ENCODE measurements around the gene LCOR.

LCOR gene

GRCh38 chr10:97007417-97007816 lies 175.3 kb downstream of the LCOR start:
- DNase-seq, result no peak

DNA sequence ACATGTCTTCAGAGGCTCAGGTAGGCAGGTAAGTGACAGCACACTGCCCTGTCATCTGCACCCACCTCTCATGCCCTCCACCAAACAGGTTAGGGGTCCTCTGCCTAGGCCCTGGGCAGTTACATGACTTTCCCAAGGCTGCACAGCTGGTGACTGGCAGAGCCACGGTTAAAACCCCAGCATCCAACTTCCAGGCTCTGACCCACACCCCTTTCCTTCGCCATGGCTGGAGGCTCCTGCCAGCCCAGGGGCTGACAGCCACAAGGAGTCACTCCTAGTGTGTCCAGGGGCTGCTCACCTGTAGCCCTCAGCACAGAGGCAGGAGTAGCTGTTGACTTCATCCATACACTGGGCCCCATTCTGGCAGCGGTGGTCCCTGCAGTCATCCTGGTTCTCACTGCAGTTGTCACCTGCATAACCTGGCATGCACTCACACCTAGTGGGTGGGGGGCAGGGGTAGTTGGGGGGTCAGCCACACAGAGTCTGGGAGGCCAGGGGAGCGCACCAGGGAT lies 178.7 kb downstream of the LCOR start:
- no peak for DNase-seq

DNA sequence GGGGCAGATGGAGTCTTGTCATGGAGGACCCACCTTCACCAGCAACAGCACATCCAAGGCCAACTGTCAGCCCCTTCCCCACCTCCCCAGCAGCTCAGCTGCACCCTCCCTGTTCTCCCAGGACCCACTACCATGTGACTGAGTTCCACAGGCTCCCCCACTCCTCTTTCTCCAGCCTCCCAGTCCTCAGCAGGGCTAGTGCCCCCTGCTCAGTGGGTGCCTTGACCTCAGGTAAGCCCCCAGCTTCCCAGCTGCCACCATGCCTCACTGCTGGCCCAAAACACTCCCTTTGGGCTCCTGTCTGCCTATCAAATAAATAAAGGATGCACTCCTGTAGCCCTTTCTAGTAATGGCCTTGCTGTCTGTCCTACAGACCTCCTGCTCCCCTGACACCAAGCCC lies 179.3 kb downstream of the LCOR start:
- no peak for DNase-seq

DNA sequence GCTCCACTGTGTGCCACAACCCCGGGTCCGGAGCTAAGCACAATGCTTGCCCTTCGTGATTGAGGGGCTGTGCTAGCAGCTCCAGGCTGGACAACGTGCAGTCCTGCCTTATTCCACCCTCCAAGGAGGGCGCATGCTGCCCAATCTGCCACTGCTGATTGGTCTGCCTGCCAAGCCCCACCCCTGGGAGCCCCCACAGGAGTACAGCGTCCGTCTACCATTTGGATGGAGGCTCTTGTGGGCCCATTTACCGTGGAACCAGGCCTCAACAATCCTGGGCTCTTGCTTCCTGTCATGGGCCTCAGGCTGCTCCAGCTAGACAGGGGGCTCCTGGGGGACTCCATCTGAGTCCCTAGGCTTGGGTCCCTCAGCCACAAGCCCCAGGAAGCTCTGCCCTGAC lies 180.4 kb downstream of the LCOR start:
- no peak for DNase-seq

GRCh38 chr10:97013568-97013967 lies 181.5 kb downstream of the LCOR start:
- no peak for DNase-seq

- no peak for DNase-seq
These were observed 181.9 kb downstream of the LCOR start for GRCh38 chr10:97013983-97014382.

DNA sequence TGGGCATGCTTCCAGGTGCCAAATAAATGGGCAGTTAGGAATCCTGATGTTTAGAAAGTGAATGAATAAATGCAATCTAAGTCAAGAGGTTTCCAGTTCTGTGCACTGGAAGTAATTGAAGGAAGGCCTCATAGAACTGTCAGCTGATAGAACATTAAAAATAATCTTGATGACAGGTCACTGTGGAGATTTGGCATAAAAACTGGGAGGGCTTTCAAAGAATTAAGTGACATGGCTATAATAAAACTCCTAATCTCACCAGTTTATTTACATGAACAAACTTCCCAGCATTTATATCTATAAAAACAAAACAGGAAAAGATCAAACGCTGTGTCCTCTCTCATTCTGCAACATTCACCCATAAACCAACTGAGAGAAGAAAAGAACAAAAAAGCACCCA lies 183.1 kb downstream of the LCOR start:
- no peak for DNase-seq

DNA sequence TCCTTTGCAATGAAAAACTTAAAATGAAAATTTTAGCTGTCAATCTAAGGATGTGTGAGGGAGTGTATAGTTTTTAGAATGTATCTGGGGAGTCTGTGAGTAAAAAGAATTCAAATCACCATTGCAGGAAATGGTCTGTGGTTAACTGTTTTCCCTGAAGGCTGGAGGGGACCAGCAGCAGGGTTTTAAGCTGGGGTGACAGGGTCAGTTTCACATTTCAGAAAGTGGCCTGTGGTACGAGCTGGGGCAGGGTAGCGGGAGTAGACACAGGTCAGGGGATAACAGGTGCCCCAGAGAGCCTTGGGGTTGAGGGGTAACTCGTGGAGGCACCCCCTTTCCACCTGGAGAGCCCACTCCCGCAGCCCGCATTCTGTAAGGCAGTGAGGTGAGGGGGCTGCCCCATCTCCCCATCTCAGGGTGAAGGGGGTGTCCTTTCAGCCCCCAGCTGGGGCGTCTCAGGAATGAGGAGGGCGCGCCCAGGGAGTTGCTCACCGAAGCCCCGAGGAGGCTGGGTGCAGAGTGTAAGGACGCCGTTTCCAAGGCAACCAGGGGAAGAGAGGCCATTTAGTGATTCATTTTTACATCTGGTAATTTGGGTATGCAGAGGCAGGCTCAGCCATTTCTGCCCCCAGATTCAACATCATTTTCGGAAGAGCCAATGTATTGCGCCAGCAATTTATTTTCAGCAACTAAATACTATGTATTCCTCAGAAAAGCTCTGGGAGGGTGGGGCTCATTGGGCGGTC lies 184.8 kb downstream of the LCOR start:
- DNase-seq, result peak in 4 of 56 donors; percentile 12 to 77 (median 33)

GRCh38 chr10:97017474-97017903 lies 185.4 kb downstream of the LCOR start:
- DNase-seq, result peak in 1 of 56 donors; percentile 29

DNA sequence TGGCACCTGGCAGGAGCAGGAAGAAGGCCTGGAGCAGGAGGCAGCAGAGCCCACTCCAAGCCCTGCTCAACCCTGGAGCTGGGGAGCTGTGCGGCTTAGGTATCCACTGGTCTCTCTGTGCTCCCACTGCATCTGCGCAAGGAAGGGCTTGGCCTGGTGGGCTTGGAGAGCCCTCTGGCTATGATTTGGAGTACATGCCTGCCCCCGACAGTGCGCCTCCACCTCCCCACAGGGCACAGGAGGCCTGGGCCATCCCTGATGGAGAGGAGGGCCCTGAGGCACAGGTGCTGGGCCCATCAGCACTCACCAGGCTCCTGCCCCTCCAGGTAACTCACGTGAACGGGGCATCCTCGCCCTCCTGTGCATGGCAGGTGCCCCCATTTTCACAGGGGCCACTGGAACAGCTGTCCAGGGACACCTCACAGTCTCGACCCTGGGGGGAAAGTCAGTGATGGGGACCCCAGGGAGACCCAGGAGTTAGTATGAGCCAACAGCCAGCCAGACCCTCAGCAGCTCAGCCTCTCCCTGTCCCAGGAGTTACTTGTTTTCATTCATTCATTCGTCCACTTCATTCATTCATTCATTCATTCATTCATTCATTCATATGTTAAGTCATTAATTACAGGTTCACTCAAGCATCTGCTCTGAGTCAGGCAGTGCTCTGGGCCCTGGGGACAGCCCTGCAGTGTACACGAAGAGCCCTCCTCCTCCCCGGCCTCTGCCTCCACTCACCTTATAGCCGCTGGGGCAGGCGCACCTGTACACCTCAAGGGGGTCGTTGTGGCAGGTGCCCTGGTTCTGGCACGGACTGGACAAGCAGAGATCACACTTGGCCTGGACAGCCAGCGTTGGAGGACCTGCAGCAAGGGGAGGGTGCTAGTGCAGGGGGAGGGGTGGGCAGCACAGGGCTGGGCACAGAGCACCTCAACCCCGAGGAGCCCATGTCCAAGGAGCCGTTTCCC lies 186.4 kb downstream of the LCOR start:
- no peak for DNase-seq

DNA sequence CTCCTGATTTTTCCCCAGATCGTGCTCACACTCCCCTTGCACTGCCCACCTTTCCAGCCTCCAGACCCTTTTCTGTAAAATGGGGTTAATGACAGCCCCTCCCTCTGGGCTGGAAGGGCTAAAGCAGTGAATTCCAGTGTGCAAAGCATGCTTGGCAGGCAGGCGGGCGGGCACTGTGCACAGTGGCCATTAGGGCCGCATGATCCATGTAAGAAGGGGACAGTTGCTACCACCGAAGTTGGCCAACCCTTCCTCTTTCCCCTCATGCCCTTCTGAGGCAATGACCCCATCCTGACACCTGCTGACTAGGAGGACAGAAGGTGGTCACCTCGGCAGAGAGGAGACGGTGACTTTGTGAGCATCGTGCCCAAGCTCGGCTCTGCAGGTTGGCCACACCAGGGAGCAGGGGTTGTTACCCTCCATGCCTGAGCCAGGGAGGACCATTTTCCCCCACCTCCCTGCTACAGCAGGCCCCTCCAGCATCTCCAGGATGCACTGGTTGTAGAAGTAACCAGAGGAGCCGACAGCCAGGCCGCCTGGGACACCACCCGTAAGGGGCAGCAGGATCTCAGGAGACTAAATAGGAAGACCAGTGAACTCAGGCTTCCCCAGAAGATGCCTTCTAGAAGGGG lies 187.2 kb downstream of the LCOR start:
- DNase-seq, result no peak

DNA sequence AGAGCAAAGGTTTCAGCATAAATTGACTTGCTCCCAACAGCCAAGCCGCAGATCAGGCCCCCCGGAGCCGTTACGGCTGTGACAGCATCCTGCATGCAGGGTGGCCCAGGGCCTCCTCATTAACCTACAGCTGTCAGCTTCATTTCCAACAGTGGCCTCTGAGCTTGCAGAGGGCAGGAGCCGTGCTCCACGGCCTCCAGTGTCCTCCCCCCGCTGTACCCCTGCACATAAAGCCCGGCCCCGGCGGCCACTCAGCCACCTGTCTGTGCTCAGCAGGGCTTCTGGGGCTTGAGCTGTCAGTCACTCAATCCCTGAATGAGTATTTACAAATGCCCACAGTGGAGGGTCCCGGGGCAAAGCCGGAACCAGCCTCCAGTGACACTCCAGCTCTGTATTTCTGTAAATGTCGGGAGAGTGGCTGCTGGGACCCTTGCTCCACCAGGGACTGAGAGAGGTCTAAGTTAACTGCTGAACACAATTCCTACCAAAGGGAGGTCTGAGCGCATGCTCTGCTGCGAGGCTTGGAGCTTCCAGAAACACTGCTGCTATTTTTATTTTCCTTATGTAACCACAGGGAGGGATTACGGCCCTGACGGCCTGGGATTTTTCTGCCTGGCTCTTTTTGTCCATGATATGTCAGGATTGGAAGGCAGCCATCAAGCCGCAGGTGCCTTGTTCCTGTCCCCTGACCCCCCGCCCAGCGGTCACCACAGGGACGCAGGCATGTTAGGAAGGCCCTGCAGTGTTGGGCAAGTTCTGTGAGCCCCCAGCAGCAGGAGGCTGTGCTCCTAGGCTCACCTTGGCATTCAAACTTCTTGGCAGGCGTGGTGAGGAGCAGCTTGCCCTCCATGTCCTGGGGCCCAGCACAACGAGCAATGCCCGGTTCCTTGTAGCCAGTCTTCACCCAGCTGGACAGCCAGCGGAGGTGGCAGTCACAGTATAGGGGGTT lies 188.6 kb downstream of the LCOR start:
- peak in 23 of 56 donors; percentile 11 to 64 (median 34) for DNase-seq

GRCh38 chr10:97022616-97023015 lies 190.5 kb downstream of the LCOR start:
- DNase-seq, result no peak

GRCh38 chr10:97023401-97024167 lies 191.5 kb downstream of the LCOR start:
- DNase-seq, result no peak

DNA sequence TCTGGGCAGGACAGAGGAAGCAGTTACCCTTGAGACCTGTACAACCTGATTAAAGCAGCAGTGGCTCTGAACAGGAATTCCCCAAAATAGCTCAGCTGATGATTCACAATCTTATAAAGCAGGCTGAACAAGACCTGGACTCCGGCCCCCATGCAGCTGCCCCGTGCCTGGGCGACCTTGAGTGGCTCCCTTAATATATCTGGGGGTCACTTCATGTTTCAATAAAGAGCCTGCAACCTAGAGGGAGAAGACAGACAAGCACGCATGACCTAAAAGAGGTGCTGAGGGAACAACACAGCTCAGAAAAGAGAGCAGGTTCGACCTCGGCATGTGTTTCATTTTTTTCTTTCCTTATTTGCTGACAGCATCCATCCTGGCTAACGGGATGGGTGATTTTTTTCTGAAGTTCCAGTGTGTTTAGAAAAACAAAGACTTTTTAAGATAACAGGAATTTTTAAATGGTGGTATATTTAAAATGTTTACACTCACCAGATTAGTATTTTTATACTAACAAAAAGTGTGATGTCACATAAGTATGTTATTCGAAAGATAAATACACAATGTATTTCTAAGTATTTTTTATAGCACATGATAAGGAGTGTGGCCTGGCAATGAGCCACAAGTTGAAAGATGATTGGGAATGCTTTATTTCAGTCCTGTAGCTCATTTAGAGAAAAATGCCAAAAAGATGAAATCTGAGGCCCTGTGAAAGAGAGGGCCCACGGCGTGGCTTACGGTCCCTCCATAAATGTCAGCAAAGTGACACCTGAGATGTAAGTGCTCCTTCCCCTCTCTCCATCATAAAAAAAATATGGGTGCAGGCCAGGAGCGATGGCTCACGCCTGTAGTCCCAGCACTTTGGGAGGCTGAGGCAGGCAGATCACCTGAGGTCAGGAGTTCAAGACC lies 192.3 kb downstream of the LCOR start:
- DNase-seq, result no peak

DNA sequence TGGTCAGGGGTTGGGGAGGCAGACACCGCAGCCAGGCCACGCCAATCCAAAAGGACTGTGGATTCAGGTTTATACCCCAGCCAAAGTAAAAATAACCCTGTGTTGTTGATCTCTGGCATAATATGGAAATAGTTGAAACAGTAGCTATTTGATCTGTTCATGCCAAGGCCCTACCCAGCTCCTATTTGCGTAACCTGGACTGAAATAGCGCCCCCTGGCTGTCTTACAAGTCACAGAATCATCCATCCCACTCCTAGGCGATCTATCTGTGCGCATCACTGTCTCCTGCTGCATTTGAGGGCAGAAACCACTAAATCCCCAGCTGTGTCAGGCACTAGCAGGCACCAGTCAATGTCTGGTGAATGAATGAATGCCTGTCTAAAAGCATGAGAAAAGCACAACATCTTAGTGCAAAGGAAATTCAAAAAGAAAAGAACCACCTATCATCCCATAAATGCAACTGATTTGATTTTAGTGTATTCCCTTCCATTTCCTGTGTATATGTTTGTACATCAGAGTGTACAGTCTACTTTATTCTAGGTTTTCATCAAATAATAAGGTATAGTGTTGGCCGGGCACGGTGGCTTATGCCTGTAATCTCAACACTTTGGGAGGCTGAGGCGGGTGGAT lies 193.6 kb downstream of the LCOR start:
- DNase-seq, result peak in 36 of 56 donors; percentile 4 to 80 (median 38)

- no peak for DNase-seq
These were observed 196.2 kb downstream of the LCOR start for GRCh38 chr10:97028126-97028831.

DNA sequence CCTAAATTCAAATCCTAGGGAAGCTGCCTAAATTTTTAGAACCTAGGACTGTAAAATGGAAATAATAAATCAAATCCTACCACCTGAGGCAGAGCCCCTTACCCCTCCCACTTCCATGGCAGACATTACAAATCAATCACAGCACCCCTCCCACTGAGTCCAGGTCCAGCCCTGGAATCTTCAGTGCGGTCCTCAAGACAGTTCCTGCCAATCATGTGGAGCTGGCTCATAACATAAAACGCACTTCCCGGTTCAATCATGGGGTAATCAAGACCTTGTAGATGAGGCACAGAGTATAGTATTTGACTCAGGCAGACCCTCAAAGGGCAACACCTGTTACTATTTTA lies 196.7 kb downstream of the LCOR start:
- DNase-seq, result no peak
